Mucosa of gallbladder (tissue), 1 donor: ENCODE measurements around the gene DOCK4. TPM values are rescaled to one million over a fixed set of nuclear protein-coding genes. Genes with fewer than 3 reads are reported as not detected.
A peak's percentile ranks its signal among the peaks of the same experiment; 100 is the strongest.
"Not testable (repeated sequence)": the region's sequence is repeated elsewhere in the genome, so short reads cannot be mapped to it uniquely, and the experiment has no call there.

Source experiments
- DNase-seq: peaks from one replicate; pipeline ENCODE4 v3.0.0-alpha.2; 2020; ENCODE audit warnings: low spot score
- total RNA-seq: library from RNA; stranded (reverse); gene quantifications from one replicate; pipeline ENCODE4 v1.2.1, GENCODE V29; 2021
- donor health status: DM: no; HTN: no; CAD: no.

The DOCK4 gene
- total RNA-seq, 1 donor from 2014 or later = 26.1 TPM

DNA sequence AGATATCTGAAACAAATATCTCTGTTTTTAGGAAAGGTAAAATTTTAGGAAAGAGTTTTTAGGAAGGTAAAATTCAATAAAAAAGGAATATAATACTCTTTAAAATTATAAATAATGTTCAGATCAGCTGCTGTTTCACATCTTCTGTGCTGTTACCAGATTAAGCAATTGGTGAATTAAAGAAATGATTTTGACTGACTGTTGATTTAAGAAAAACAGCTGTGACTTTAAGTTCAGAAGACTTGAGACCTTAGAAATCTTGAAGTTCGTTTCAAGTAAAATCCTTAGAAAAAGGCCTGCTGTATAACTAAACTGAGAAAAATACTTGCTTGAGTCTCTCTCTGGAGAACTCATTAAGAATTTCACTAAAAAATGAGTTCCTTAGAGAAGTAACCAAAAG is 250.6 kb downstream of the DOCK4 start:
- DNase-seq = no peak

DNA sequence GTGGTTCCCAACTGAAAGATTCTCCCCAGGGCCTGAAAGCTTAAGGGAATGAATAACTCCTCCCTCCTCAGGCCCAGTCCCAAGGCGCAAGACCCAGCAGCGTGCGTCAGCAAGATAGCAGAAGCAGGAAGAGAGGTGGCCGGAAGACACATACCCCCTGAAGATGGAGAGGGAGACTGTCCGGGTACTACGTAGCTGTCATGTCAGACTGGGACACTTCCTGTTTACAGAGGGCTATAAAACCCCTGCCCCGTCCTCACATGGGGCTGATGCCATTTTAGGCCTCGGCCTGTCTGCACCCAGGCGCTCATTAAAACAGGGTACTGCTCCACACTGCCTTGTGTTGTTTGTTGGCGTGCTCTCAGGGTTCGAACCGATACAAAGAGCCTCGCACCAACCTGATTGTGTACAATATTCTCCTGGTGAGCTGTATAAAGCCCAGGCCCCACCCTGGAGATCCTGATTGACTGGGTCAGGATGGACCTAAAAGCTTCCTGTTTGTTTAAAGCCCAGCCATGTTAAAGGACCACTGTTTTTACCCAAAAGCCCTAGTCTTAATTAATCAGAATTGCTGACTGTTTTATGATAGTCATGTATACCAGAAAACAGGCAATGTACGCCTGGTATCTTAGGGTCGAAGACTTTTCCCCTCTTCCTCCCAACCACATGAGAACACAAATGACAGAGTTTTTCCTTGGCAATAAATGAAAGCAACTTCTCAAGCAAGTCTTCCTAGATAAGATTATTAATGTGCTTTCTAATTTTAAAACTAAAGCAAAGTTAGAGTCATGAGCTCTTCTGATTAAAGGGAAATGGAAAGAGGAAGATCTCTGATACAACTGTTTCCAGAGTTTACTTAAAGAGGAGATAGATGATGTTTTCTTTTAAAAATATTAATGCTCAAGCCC is 251.5 kb downstream of the DOCK4 start:
- DNase-seq = peak; percentile 13

DNA sequence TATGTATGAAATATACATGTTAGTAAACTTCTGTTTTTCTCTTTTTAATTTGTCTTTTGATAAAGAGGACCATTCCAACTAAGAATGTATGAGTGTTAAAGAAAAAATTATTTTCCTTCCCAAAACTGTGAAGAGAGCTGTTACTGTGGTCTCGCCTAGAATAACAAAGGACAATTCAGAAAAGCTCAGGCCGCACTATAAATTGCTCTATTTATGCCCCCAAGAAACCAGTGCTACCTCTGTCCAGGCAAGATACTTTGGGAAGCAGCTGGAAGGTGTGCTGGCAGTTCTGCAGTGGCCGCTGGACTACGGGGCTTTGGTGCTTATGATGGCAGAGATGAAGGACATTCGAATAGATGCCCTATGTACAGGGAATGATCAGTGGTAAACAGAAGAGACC is 252.1 kb downstream of the DOCK4 start:
- DNase-seq = no peak

DNA sequence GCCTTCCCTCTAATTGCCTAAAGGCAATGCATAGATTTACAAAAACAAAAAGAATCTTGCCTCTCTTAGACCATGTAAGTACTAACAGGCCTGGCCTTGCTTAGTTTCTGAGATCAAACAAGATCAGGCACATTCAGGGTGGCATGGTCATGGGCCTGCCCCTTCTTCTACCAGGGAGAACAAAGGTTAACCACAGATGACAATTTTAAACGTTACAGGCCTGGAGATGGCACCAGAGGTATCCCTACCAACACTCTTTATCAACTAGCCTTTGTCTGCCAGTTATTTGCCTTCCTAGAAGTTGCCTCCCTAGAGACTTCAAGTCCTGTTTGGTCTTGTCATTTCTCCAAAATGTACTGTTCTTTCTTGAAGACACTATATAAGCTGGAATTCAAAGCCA is 252.6 kb downstream of the DOCK4 start:
- peak; percentile 19 for DNase-seq

DNA sequence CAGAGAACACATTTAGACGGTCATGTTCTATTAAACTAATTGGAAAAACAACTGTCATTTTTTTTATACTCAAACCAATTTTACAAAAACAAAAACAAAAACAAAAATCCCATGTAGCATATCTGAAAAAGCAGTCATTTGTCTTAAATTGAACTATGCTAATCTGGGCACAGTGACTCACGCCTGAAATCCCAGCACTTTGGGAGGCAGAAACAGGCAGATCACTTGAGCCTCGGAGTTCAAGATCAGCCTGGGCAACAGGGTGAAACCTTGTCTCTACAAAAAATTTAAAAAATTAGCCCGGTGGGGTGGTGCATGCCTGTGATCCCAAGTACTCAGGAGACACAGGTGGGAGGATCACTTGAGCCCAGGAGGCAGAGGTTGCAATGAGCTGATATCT is 253.4 kb downstream of the DOCK4 start:
- DNase-seq = no peak

DNA sequence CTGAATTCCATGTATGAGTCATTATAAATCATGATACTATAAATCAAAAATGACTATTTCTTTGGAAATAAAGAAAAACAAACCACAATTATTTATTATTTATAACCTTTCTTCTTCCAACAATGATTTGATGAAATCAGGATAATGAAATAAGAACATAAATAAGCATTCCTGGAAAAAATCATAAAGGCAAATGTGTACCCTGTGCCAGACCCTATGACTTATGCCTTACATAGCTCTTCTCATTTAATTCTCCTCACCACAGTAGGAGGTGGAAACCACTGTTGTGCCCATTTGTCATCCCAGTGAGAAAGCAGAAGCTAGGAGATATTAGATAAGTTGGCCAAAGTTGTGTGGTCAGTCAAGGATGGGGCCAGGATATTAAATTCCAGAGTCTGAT is 255.1 kb downstream of the DOCK4 start:
- DNase-seq = no peak

DNA sequence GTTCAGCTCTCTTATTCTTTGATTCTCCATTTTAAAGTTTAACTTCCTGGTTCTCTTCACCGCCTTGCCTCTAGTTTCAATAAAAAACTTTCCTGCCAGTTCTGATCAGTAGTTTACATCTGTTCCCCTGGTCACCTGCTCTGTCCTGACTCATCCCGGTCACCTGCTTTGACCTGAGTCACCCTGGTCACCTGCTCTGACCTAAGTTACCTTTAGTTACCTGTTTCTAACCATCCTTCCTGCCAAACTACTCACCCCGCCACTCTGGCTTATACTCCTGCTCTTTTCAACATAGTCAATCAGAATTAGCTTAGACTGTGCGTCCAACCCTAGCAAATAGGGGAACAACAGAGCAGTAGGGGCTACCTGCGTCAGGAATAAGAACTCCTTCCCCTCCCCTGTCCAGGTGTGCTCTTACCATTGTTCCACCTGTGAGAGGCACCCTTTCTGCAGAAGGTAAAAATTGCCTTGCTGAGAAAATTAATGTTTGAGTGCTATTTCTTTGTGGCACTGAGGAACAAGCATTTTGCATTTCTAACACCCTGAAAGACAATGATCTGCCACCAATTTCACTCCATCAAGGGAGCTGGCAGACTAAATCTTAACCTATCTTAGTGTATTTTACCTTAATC is 263.6 kb downstream of the DOCK4 start:
- DNase-seq = no peak

DNA sequence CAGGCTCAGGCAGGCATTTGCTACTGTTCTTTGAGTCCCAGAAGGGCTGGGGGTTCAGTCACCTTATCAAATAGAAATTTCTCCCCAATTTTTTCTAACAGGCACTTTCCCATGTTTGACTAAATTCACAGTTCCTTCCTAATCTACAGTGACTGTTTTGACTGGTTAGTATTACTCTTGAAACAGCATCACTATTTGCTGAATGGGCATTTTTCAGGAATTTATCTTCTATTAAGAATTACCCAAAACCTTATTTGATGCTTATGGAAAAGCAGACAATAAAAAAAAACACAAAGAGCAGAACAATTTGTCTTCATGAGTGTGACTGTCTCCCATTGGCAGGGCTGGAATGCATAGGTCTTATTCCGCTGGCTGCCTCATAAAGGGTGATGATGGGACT is 269.0 kb downstream of the DOCK4 start:
- DNase-seq = no peak

DNA sequence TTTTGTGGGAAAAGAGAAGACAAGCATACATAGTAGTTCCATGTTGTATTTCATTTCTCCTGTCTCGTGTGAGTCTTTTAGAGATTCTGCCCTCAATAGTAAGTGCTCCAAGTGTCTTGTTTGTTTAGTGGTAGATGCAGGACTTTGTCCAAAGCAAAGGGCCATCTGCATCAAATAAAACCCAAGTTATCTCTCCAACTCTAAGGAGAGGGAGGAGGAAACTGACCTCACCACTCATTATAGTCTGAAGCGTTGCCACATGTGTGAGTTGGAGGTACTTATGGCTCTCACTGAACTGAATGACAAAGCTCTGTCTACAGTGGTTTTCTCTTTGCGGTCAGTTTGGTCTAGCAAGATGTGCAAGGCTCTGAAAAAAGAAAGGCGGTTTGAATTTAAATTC is 272.6 kb downstream of the DOCK4 start:
- DNase-seq = no peak

DNA sequence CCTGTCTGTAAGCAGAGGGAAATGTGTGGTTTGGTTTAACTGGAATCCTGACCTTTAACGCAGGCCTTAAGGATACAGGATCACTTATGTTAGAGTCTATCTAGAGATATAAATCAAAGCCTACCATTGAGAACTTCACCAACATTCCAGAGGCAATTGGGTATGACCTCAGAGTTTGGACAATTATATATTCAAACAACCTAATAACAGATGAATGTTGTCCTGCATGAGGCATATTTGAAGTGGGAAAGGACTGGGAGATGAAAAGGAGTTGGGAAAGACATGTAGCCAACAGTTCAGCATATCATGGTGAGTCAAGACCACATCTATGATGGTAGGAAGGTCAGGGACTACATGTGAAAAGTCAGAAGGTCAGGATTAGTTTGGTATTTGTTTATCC is 274.2 kb downstream of the DOCK4 start:
- no peak for DNase-seq

DNA sequence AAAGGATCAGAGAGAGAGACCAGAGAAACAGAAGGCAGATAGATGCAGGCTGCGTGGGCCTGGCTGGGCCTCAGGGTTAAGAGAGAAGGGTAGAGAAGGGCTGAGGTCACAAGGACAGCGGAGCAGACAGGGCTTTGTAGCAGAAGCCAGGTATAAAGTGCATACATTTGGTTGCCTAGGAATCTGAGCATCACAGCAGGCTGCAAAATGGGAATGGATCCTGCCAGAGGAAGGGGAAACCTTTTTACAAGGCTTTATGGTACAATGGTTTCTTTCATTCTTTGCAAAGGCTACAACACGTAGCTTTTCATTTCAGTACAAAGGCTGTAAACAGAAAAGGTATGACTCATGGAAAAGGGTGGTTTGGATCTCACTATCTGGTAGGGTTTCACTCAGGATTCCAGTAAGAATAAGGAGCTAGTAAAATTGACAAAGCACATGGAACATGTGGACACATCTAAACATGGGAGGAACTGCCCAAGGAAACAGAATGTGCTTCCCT is 275.1 kb downstream of the DOCK4 start:
- DNase-seq = no peak

DNA sequence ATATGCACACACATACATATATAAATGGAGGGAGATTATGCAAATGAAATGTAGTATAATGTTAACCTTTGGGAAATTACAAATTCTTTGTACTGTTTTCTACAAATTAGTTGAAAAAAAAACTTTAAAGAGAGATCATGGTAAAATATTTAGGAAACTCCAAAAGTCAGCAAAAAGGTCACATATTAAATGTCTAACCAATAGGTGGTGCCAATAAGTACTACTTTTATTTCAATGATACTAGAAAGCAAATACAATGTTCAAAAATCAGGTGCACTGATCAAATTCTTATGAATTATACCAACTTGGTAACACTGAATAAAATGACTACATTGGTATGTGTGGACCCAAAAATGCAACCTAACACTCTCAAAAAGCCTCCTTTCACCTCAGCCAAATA is 276.9 kb downstream of the DOCK4 start:
- DNase-seq = no peak

DNA sequence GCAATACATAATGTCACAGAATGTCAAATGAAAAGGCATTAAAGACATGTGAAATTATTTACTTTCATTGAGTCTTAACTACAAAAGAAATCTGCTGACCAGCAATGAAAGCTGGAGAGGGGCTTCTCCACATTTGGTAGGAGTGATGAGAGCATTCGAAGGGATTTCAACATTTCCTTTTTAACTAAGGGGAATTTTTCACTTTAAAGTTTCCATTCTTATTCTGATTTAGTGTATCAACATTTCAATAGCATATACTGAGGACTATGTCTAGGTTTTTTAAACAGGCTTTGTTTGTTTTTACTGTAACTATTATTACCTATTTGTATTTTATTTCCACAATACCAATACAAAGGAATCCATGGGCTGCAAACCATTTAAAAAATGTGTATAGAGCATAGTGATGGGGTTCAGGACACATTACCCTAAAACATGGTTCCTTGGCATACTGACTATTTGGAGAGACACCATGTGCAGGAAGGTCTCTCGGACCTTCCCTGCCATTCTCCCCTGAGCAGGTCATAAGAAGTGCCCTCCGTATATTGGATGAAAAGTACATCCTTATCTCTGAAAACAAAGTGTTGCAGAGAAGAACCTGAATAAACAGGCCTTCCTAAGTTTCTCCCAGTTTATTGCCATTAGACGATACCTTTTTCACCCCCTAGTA is 278.7 kb downstream of the DOCK4 start:
- DNase-seq = no peak

DNA sequence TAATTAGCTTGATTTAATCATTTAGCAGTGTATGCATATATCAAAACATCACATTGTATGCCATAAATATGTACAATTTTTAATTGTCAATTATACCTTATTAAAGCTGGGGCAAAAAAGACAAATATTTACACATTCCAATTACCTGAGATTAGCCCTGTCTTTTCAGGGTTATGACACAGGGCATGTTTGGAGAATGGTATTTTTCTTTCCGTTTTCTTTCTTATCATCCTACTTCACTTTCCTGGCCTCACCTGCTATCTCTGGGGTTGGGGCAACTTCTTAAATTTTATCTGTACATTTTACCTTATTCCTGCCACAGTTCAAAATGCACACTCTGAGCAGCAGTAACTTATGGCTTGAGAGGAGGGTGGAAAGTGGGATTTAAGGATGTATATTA is 285.9 kb downstream of the DOCK4 start:
- no peak for DNase-seq

DNA sequence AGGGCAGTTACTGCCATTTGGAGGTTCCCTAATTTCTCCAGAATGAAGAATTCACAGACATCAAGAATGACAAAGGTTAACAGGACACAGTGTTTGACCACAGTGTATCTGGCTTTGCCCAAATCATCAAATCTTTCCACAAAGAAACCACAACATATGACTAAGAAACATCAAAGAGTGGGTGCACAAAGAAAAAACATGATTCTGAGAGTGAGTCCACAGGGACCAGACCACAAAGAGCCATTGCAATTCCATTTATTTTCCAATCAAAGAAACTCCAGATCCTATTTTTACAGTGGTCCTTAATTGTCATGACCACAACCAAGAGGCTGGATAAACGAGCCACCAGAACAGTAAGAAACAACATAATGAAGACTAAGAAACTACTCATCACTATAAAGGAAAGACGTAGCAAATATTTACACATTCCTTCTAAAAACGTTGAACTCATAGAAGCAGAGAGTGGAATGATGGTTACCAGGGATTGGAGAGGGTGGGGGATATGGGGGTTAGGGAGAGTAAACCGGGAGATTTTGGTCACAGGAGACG is 286.5 kb downstream of the DOCK4 start:
- no peak for DNase-seq

DNA sequence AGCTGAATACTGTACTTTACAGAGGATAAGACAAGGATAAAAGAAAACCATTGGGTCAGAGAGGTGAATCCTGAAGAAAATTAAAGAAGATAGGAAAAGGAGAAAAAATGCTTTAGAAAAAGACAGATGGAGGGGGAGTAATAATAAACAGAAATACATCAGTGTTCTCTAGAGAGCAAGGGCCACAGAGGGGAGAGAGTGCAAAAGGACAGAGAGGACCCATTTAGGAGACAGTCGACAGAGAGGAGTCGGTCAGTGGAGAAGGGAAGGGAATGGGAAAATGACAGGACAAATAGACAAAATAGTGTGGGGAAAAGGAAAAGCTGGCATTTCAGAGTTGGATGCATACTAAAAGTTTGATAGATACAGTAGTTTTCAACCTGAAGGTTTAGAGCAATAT is 287.0 kb downstream of the DOCK4 start:
- DNase-seq = no peak

DNA sequence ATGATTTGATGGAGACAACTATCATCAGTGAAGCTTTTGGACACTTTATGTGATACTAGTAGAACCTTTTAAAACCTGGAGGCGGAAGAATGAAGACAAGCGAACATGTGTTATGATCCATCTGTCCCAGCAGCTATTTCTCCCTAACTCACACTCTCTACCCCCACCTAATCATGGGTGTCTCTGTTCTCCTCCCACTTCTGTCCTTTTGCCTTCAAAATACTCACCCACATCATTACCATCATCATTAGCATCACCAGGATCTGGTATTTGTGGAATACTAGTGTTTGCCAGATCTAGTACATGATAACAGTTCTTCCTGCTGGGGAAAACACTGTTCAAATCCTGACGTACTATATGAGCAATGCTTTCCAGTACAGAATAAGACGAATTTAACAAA is 287.7 kb downstream of the DOCK4 start:
- DNase-seq = no peak

DNA sequence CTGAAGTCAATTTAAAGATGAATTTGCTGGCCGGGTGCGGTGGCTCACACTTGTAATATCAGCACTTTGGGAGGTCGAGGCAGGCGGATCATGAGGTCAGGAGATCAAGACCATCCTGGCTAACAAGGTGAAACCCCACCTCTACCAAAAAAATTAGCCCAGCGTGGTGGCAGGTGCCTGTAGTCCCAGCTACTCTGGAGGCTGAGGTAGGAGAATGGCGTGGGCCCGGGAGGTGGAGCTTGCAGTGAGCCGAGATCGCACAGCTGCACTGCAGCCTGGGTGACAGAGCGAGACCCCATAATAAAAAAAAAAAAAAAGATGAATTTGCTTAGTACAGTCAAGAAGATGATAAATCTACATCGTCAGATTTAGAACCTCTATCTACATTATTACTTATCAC is 288.8 kb downstream of the DOCK4 start:
- DNase-seq = not testable (repeated sequence)

DNA sequence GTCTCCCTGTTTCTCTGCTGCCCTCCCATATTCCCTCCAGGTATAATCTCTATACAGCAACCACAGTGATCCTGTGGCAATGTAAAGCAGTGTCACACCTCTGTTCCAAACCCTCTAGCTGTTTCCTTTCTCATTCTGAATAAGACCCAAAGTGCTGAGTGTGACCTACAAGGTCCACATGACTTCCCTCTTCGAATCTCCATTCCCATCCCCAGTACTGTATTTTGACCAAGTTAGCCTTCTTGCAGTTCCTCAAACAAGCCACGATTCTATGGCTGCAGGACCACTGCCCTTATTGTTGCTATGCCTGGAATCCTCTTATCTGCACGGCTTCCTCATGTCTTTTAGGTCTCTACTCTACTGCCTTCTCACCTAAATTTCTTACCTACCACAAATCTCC is 291.9 kb downstream of the DOCK4 start:
- DNase-seq = no peak

DNA sequence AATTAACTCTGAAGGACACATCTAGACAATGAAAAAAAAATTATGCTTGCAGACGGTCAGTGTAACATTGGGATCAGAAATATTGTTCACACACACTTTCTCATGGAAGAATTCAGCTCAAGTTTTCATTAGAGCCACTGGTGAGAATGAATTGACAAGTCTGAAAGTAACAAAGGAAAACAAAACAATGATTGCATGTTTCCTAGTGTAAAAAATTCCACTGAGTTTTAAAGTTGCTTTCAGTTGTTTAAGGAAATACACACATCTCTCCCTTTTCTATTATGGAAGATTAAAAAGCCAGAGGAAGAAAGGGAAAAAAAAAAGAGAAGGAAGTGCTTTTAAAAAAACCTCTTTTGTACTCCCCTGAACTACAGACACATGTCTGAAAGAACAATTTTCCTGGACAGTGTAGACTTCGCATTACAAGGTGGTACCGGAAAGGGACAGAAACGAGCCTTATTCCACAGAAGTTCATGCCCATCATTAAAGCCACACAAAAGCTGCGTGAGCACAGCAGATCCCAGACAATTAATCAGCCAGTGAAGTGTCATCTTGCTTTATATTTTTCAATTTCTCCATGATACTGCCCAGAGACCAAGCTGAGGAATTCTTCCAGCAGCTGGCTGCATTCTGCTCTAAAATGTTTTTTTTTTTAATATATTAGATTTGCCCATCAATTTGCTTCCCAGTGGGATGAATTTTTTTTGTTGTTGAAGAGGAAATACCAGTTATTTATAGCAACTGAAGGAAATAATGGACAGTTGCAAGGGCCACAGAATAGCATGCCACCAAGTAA is 294.8 kb downstream of the DOCK4 start:
- no peak for DNase-seq

DNA sequence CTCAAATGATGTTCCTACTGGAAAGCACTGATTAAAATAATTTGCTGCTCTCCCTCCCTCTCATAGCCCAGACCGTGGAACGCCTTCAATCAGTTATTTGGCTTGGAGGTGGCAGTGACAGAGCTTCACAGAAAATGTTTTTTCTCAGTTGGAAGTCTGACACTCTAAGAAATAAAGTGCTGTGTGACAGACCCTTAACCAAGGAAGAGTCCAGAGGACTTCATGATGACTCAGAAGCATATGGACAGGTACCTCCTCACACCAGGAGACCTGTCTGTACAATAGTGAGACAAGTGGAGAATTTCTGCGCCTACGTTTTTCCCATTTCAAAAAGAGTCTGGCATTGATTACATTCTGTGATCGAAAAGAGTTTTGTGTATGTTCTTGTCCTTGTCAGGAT is 295.5 kb downstream of the DOCK4 start:
- DNase-seq = no peak

DNA sequence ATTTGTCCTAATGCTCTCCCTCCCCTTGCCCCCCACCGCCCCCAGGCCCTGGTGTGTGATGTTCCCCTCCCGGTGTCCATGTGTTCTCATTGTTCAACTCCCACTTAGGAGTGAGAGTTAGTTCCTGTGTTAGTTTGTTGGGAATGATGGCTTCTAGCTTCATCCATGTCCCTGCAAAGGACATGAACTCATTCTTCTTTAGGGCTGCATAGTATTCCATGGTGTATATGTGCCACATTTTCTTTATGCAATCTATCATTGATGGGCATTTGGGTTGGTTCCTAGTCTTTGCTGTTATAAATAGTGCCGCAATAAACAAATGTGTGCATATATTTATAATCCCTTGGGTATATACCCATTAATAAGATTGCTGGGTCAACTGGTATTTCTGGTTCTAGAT is 297.5 kb downstream of the DOCK4 start:
- not testable (repeated sequence) for DNase-seq
